ENCODE results near the gene PDGFRB.

- TF ChIP-seq CTCF (IDR thresholded peaks at IDR 0.05) (no peak), TCF7L2 (IDR thresholded peaks at IDR 0.05; ENCODE audit: low read depth, low read length) (no peak), REST (IDR thresholded peaks at IDR 0.05; ENCODE audit: insufficient read depth in 1 of 2, low read depth in 2 of 2, low read length in 1 of 2) (no peak)
Observed at GRCh38 chr5:150149618-150150017, 6.0 kb downstream of the PDGFRB start.
